Heart left ventricle (tissue), 13 donors: Measurements from ENCODE around the gene CRYBG1.

Experiments used
- POLR2A ChIP-seq, 2 donors: fragments of 450-650 bp; IDR thresholded peaks; one replicate each; pipeline ENCODE4 v1.6.1; 2017; ENCODE audit warnings: antibody characterized with exemption in 2 of 2, mild to moderate bottlenecking in 2 of 2, moderate library complexity in 2 of 2
- TF ChIP-seq, protein P1 (sequence below), 12 donors: fragments of 200-600 bp; sonication (generic) in 4 of 12; IDR thresholded peaks; one replicate each; pipeline versions ENCODE4 v1.5.0 to v1.8.0; 2018 to 2022; ENCODE audit warnings: antibody characterized with exemption in 12 of 12, mild to moderate bottlenecking in 5 of 12
- donor health status: ischemic (EF 13 %, LVEDD 7.1; RV severe dilation, severe dysfunction).
- donor health status: DM: no; HTN: yes; CAD: no.
- donor health status: DM: no; HTN: no; CAD: no.
- donor health status: ischemic (EF 25% LVEDD 6.9; RV normal size, moderate dysfunction).
- donor health status: ischemic (EF 25% LVEDD 5.7; RV mildly dilated, moderate dysfunction).
- donor health status: ischemic (EF 35%, LVEDD 5.7; RV mildly dilated, moderate dysfunction).
- donor health status: nonischemic (EF 11% LVEDD 7.7; RV severe dilation, severe dysfunction).
- donor health status: DM: yes; HTN: yes; CAD: no.
- donor health status: PGD.
- donor health status: ischemic (EF 29% LVEDD 5.4; RV normal size, mild dysfunction).
- donor health status: nonischemic (EF 23%, LVEDD 6.1; RV moderate dilation, normal function).

DNA sequence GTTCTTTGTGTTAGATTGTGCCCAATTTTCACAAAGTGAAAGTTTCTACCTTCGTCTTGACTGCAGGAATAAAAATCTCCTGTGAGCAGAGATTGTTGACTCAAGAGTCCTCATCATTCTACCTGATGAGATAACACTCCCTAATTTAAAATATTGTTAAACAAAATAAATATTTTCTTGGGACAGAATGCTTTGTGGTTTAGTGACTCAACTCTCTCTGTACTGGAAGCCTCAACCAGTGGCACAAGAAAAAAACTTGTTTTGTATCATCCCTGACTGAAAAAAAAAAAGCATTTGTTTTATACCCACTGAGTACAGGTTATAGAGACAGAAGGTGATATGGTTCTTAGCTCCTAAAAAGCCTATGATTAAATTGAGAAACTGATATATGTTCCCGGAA, 78.9 kb downstream of the CRYBG1 start:
- TF ChIP-seq, protein P1, sequence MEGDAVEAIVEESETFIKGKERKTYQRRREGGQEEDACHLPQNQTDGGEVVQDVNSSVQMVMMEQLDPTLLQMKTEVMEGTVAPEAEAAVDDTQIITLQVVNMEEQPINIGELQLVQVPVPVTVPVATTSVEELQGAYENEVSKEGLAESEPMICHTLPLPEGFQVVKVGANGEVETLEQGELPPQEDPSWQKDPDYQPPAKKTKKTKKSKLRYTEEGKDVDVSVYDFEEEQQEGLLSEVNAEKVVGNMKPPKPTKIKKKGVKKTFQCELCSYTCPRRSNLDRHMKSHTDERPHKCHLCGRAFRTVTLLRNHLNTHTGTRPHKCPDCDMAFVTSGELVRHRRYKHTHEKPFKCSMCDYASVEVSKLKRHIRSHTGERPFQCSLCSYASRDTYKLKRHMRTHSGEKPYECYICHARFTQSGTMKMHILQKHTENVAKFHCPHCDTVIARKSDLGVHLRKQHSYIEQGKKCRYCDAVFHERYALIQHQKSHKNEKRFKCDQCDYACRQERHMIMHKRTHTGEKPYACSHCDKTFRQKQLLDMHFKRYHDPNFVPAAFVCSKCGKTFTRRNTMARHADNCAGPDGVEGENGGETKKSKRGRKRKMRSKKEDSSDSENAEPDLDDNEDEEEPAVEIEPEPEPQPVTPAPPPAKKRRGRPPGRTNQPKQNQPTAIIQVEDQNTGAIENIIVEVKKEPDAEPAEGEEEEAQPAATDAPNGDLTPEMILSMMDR (IDR thresholded peaks at IDR 0.05), result no peak
- TF ChIP-seq POLR2A (IDR thresholded peaks at IDR 0.05), result no peak
